ENCODE measurements around the gene FAF1. TPM values are rescaled to one million over a fixed set of nuclear protein-coding genes. Genes with fewer than 3 reads are reported as not detected.
"Not testable (repeated sequence)": the region's sequence is repeated elsewhere in the genome, so short reads cannot be mapped to it uniquely, and the experiment has no call there.

FAF1 gene
- total RNA-seq, 1 experiment from 2014 or later, result 78.7 TPM

DNA sequence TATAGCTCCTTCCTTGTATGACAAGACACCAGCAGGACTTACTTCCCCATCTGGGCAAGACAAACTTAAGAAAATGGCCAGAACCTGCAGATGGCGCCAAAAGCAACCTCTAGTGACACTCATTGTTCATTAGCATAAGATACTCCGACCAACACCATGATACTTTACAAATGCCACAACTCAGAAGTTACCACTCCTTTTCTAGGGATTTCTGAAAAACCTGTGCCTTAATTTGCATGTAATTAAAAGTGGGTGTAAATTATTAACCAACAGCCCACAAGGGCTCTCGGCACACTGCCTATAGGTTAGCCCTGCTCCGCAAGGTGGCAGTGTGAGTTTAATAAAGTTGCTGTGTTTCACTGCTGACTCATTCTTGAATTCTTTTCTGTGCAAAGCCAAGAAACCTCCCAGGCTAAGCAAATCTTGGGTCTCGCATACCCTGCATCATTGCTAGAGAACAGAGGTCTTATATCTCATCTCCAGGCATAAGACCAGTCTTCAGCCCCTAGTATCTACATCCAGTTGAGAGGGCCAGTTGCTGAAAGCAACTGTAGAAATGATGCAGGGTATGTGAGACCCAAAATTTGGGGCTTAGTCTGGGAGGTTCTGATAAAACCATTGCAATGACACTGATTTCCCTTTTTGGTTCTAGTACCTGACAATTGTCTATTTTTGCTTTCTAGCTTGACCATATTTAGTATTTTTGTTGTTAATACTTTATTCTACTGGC is 86.4 kb downstream of the FAF1 start:
- intact Hi-C loops (cut with micrococcal nuclease; ENCODE audit: unreplicated experiment), result loop anchor here (1.0 to 2.0 kb wide), 2 partner anchors 95 to 316 kb away; no protein-coding TSS in a partner anchor
- H3K27ac Mint-ChIP-seq (ENCODE audit: unreplicated experiment), result no peak overlapping the region

DNA sequence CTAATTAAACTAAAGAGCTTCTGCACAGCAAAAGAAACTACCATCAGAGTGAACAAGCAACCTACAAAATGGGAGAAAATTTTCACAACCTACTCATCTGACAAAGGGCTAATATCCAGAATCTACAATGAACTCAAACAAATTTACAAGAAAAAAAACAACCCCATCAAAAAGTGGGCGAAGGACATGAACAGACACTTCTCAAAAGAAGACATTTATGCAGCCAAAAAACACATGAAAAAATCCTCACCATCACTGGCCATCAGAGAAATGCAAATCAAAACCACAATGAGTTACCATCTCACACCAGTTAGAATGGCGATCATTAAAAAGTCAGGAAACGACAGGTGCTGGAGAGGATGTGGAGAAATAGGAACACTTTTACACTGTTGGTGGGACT is 95.2 kb downstream of the FAF1 start:
- H3K4me3 ChIP-seq (ENCODE audit: low read depth, low read length); H3K4me1 ChIP-seq; H3K27me3 ChIP-seq (replicated peaks; ENCODE audit: control insufficient read depth, insufficient read depth, low read length); H3K36me3 ChIP-seq (ENCODE audit: control insufficient read depth, insufficient read depth, low read length); intact Hi-C loops (cut with micrococcal nuclease; ENCODE audit: unreplicated experiment); H3K36me3 Mint-ChIP-seq (ENCODE audit: insufficient read depth, unreplicated experiment); CTCF ChIA-PET; H3K27ac Mint-ChIP-seq (ENCODE audit: unreplicated experiment); POLR2A ChIA-PET; DNase-seq; H3K9me3 ChIP-seq; BruUV-seq (replicated peaks); H3K4me3 Mint-ChIP-seq (ENCODE audit: unreplicated experiment); H3K27me3 Mint-ChIP-seq (ENCODE audit: insufficient read depth, unreplicated experiment); H3K4me1 Mint-ChIP-seq (ENCODE audit: low read depth, unreplicated experiment): not testable (repeated sequence)
- H3K9me3 Mint-ChIP-seq (ENCODE audit: unreplicated experiment), result peaks cover 20% of the 10 kb centered on the region

More for the DNA sequence above, 86.4 kb downstream of the FAF1 start:
- H3K4me1 ChIP-seq, result no peaks in the 10 kb centered on the region
- BruUV-seq (replicated peaks), result no TSS peak
- Mint-ChIP-seq H3K4me3 (ENCODE audit: unreplicated experiment) (no peak overlapping the region), H3K27me3 (ENCODE audit: insufficient read depth, unreplicated experiment) (no peaks in the 10 kb centered on the region), H3K36me3 (ENCODE audit: insufficient read depth, unreplicated experiment) (peaks cover 12% of the 10 kb centered on the region), H3K9me3 (ENCODE audit: unreplicated experiment) (no peaks in the 10 kb centered on the region), H3K4me1 (ENCODE audit: low read depth, unreplicated experiment) (no peaks in the 10 kb centered on the region)
- no peak overlapping the region for H3K4me3 ChIP-seq (ENCODE audit: low read depth, low read length)
- no peaks in the 10 kb centered on the region for H3K27me3 ChIP-seq (replicated peaks; ENCODE audit: control insufficient read depth, insufficient read depth, low read length)
- CTCF ChIA-PET, result interaction anchor here (0.5 kb wide), 1 partner anchor 362 kb away, joined by 3 read pairs; the partner anchor contains the start of gene RNF11
- POLR2A ChIA-PET, result no interaction called here
- TF ChIP-seq, protein P1, sequence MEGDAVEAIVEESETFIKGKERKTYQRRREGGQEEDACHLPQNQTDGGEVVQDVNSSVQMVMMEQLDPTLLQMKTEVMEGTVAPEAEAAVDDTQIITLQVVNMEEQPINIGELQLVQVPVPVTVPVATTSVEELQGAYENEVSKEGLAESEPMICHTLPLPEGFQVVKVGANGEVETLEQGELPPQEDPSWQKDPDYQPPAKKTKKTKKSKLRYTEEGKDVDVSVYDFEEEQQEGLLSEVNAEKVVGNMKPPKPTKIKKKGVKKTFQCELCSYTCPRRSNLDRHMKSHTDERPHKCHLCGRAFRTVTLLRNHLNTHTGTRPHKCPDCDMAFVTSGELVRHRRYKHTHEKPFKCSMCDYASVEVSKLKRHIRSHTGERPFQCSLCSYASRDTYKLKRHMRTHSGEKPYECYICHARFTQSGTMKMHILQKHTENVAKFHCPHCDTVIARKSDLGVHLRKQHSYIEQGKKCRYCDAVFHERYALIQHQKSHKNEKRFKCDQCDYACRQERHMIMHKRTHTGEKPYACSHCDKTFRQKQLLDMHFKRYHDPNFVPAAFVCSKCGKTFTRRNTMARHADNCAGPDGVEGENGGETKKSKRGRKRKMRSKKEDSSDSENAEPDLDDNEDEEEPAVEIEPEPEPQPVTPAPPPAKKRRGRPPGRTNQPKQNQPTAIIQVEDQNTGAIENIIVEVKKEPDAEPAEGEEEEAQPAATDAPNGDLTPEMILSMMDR (IDR thresholded peaks at IDR 0.05; ENCODE audit: insufficient read depth in 1 of 2, low read depth in 1 of 2, low read length in 1 of 2, severe bottlenecking in 1 of 2, unreplicated experiment in 1 of 2), result peak; percentile 38 to 45
- peak; percentile 53 to 60 for DNase-seq
- no peaks in the 10 kb centered on the region for H3K9me3 ChIP-seq
- no peaks in the 10 kb centered on the region for H3K36me3 ChIP-seq (ENCODE audit: control insufficient read depth, insufficient read depth, low read length)

DNA sequence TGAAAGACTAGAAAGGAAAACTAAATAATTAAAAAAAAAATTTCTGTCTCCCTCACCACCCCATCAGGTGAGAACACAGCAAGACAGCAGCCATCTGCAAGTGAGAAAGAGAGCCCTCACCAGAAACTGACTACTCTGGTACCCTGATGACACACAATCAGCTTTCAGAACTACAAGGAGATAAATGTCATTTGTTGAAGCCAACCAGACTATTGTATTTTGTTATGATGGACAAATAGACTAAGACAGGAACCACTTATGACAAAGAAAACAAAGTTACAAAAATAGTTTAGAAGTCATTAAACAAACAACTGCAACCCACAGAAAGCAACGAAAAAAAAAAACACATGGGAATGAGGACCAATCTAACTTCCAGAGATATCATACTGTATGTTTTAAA is 98.3 kb downstream of the FAF1 start:
- Histone ChIP-seq H3K36me3 (ENCODE audit: control insufficient read depth, insufficient read depth, low read length) (no peaks in the 10 kb centered on the region), H3K27me3 (replicated peaks; ENCODE audit: control insufficient read depth, insufficient read depth, low read length) (no peaks in the 10 kb centered on the region), H3K9me3 (0 out of 2 replicates have a peak, but pooled peaks cover 8% of the 10 kb centered on the region), H3K4me3 (ENCODE audit: low read depth, low read length) (no peak overlapping the region), H3K4me1 (no peaks in the 10 kb centered on the region)
- CTCF ChIA-PET, result no interaction called here
- no TSS peak for BruUV-seq (replicated peaks)
- no peak for DNase-seq
- H3K9me3 Mint-ChIP-seq (ENCODE audit: unreplicated experiment), result peaks cover 20% of the 10 kb centered on the region
- TF ChIP-seq, protein P1 (IDR thresholded peaks at IDR 0.05; ENCODE audit: insufficient read depth in 1 of 2, low read depth in 1 of 2, low read length in 1 of 2, severe bottlenecking in 1 of 2, unreplicated experiment in 1 of 2), result no peak
- H3K27me3 Mint-ChIP-seq (ENCODE audit: insufficient read depth, unreplicated experiment), result no peaks in the 10 kb centered on the region
- H3K27ac Mint-ChIP-seq (ENCODE audit: unreplicated experiment), result no peak overlapping the region
- intact Hi-C loops (cut with micrococcal nuclease; ENCODE audit: unreplicated experiment), result no loop called here
- H3K4me3 Mint-ChIP-seq (ENCODE audit: unreplicated experiment), result no peak overlapping the region
- peaks cover 5% of the 10 kb centered on the region for H3K36me3 Mint-ChIP-seq (ENCODE audit: insufficient read depth, unreplicated experiment)
- POLR2A ChIA-PET, result no interaction called here
- no peaks in the 10 kb centered on the region for H3K4me1 Mint-ChIP-seq (ENCODE audit: low read depth, unreplicated experiment)
